Endodermal cell (in vitro differentiated cells): ENCODE data around the gene AOX1. TPM values are rescaled to one million over a fixed set of nuclear protein-coding genes. Genes with fewer than 3 reads are reported as not detected.

ENCODE experiments used
- DNase-seq: peaks from one replicate; pipeline ENCODE4 v3.0.0-alpha.2; 2017
- H3K27ac ChIP-seq: 2 replicates; pipeline ENCODE4 v1.5.1; 2013; ENCODE audit warnings: mild to moderate bottlenecking, low read depth, low read length, moderate library complexity
- H3K27me3 ChIP-seq: 2 replicates; pipeline ENCODE4 v1.6.1; 2013; ENCODE audit warnings: mild to moderate bottlenecking, low read length, moderate library complexity; ENCODE audit not compliant: insufficient read depth, control insufficient read depth, poor library complexity, severe bottlenecking
- H3K36me3 ChIP-seq: 2 replicates; pipeline ENCODE4 v1.7.0; 2013; ENCODE audit warnings: mild to moderate bottlenecking, low read length, moderate library complexity; ENCODE audit not compliant: control insufficient read depth, insufficient read depth
- H3K4me1 ChIP-seq: one replicate; pipeline ENCODE4 v1.7.0; 2013; ENCODE audit warnings: low read length; ENCODE audit not compliant: control insufficient read depth, insufficient read depth
- H3K4me3 ChIP-seq: 2 replicates; pipeline ENCODE4 v1.5.1; 2013; ENCODE audit warnings: mild to moderate bottlenecking, low read length, moderate library complexity
- H3K9ac ChIP-seq: 2 replicates; pipeline ENCODE4 v1.6.1; 2013; ENCODE audit warnings: mild to moderate bottlenecking, low read length, moderate library complexity; ENCODE audit not compliant: poor library complexity, severe bottlenecking; ENCODE audit errors: extremely low read depth
- H3K9me3 ChIP-seq: 2 replicates; pipeline ENCODE4 v1.6.1; 2013; ENCODE audit warnings: mild to moderate bottlenecking, low read length, moderate library complexity; ENCODE audit not compliant: control insufficient read depth
- H3K27ac Mint-ChIP-seq: 2 replicates; pipeline ENCODE4 v1.8.0; 2020; ENCODE audit warnings: mixed read lengths
- H3K27me3 Mint-ChIP-seq: 2 replicates; pipeline ENCODE4 v1.8.0; 2021; ENCODE audit warnings: mild to moderate bottlenecking, mixed read lengths; ENCODE audit not compliant: insufficient read depth
- H3K36me3 Mint-ChIP-seq: 2 replicates; pipeline ENCODE4 v1.8.0; 2020; ENCODE audit warnings: low read depth, mixed read lengths
- H3K4me1 Mint-ChIP-seq: 2 replicates; pipeline ENCODE4 v1.8.0; 2020; ENCODE audit warnings: mixed read lengths
- H3K4me3 Mint-ChIP-seq: 2 replicates; pipeline ENCODE4 v1.8.0; 2020; ENCODE audit warnings: mild to moderate bottlenecking, moderate library complexity, mixed read lengths
- H3K9me3 Mint-ChIP-seq: 2 replicates; pipeline ENCODE4 v1.8.0; 2020; ENCODE audit warnings: mild to moderate bottlenecking, mixed read lengths
- CTCF ChIP-seq: fragments of 200-600 bp; sonication (generic); conservative IDR thresholded peaks from 2 replicates; pipeline ENCODE4 v1.5.0; 2021; ENCODE audit warnings: antibody characterized with exemption, mild to moderate bottlenecking
- WGBS, 2 experiments: methylation state at CpG; one replicate each; pipeline versions ENCODE4 v1.1.5 to v1.1.7; 2013; ENCODE audit warnings: missing lambda C conversion rate in 2 of 2, mixed read lengths in 1 of 2; ENCODE audit not compliant: insufficient coverage in 1 of 2, insufficient read length in 1 of 2; 5-methylcytosine and 5-hydroxymethylcytosine counted together
- total RNA-seq, 2 donors: library from RNA; stranded (reverse); fragmentation: NEBNext Ultra II Directional in 1 of 2; extraction: Animal tissue kit (Norgen Biotek cat#: 25700) in 1 of 2; gene quantifications; 2 replicates in 1 of 2; 3 replicates in 1 of 2; pipeline ENCODE4 v1.2.1, GENCODE V29; 2021

The AOX1 gene
- total RNA-seq, 2 donors from 2014 or later: 8.8 to 15.5 TPM

GRCh38 chr2:200703127-200703925 lies 117.5 kb downstream of the AOX1 start:
- WGBS, 2 experiments: 71 to 79% methylated on average over 5 of the region's 6 CpGs
- no peaks in the 10 kb centered on the region for H3K9me3 Mint-ChIP-seq

GRCh38 chr2:200703926-200704637 lies 118.3 kb downstream of the AOX1 start:
- peaks cover 12% of the 10 kb centered on the region for H3K4me1 Mint-ChIP-seq
- no peaks in the 10 kb centered on the region for H3K9me3 ChIP-seq
- H3K27ac ChIP-seq: no peak overlapping the region
- H3K9ac ChIP-seq: no peak overlapping the region
- H3K4me3 Mint-ChIP-seq: no peak overlapping the region
- H3K27me3 ChIP-seq: no peaks in the 10 kb centered on the region
- WGBS, 2 experiments: 61 to 62% methylated on average over 3 of the region's 4 CpGs
- peaks cover 3% of the 10 kb centered on the region for H3K27me3 Mint-ChIP-seq
- TF ChIP-seq CTCF: no peak
- H3K4me1 ChIP-seq: peaks cover 3% of the 10 kb centered on the region
- H3K9me3 Mint-ChIP-seq: no peaks in the 10 kb centered on the region
- H3K4me3 ChIP-seq: no peak overlapping the region
- no peak for DNase-seq
- H3K27ac Mint-ChIP-seq: no peak overlapping the region
- no peaks in the 10 kb centered on the region for H3K36me3 ChIP-seq
- no peaks in the 10 kb centered on the region for H3K36me3 Mint-ChIP-seq

More at GRCh38 chr2:200703127-200703925, 117.5 kb downstream of the AOX1 start:
- Mint-ChIP-seq H3K27ac (no peak overlapping the region), H3K27me3 (peaks cover 2% of the 10 kb centered on the region), H3K4me3 (no peak overlapping the region), H3K36me3 (no peaks in the 10 kb centered on the region), H3K4me1 (peaks cover 12% of the 10 kb centered on the region)
- no peak for DNase-seq
- Histone ChIP-seq H3K4me3 (no peak overlapping the region), H3K27me3 (no peaks in the 10 kb centered on the region), H3K9ac (no peak overlapping the region), H3K4me1 (peaks cover 3% of the 10 kb centered on the region), H3K36me3 (no peaks in the 10 kb centered on the region), H3K9me3 (no peaks in the 10 kb centered on the region), H3K27ac (no peak overlapping the region)
- TF ChIP-seq CTCF: peak; percentile 81

- Mint-ChIP-seq H3K27me3 (peaks cover 6% of the 10 kb centered on the region), H3K36me3 (no peaks in the 10 kb centered on the region), H3K4me1 (peaks cover 12% of the 10 kb centered on the region), H3K4me3 (no peak overlapping the region), H3K9me3 (no peaks in the 10 kb centered on the region), H3K27ac (no peak overlapping the region)
- peak; percentile 73 for TF ChIP-seq CTCF
- Histone ChIP-seq H3K36me3 (no peaks in the 10 kb centered on the region), H3K4me3 (no peak overlapping the region), H3K9me3 (no peaks in the 10 kb centered on the region), H3K27ac (no peak overlapping the region), H3K4me1 (peaks cover 3% of the 10 kb centered on the region), H3K9ac (no peak overlapping the region), H3K27me3 (no peaks in the 10 kb centered on the region)
- WGBS, 2 experiments: 0 to 48% methylated on average over 1 to 3 of the region's 3 CpGs
- peak; percentile 84 for DNase-seq
Observed at GRCh38 chr2:200705305-200706041, 119.7 kb downstream of the AOX1 start.
